Ishikawa (cell line): ENCODE data around the gene IER2.

Experiments used
- CEBPB ChIP-seq: IDR thresholded peaks from 2 replicates; pipeline ENCODE4 v1.6.1; 2012
- CREB1 ChIP-seq: IDR thresholded peaks from 2 replicates; pipeline ENCODE4 v1.6.1; 2012; ENCODE audit warnings: low read depth
- EGR1 ChIP-seq: IDR thresholded peaks from 2 replicates; pipeline ENCODE4 v1.6.1; 2012
- EP300 ChIP-seq: IDR thresholded peaks from 2 replicates; pipeline ENCODE4 v1.6.1; 2012; ENCODE audit warnings: borderline replicate concordance
- FOXM1 ChIP-seq: IDR thresholded peaks from 2 replicates; pipeline ENCODE4 v1.6.1; 2012; ENCODE audit warnings: low read depth, borderline replicate concordance
- MAX ChIP-seq: IDR thresholded peaks from 2 replicates; pipeline ENCODE4 v1.6.1; 2012
- NFIC ChIP-seq: IDR thresholded peaks from 2 replicates; pipeline ENCODE4 v1.6.1; 2012
- RAD21 ChIP-seq: IDR thresholded peaks from 2 replicates; pipeline ENCODE4 v1.6.1; 2012; ENCODE audit warnings: low read depth
- REST ChIP-seq: IDR thresholded peaks from 2 replicates; pipeline ENCODE4 v1.6.1; 2012; ENCODE audit warnings: low read depth, mild to moderate bottlenecking
- TAF1 ChIP-seq: IDR thresholded peaks from 2 replicates; pipeline ENCODE4 v1.6.1; 2012; ENCODE audit warnings: low read depth, mild to moderate bottlenecking
- TCF12 ChIP-seq: IDR thresholded peaks from 2 replicates; pipeline ENCODE4 v1.6.1; 2012; ENCODE audit warnings: low read depth
- TEAD4 ChIP-seq: IDR thresholded peaks from 2 replicates; pipeline ENCODE4 v1.6.1; 2012
- USF1 ChIP-seq: IDR thresholded peaks from 2 replicates; pipeline ENCODE4 v1.6.1; 2012
- YY1 ChIP-seq: IDR thresholded peaks from 2 replicates; pipeline ENCODE4 v1.6.1; 2012; ENCODE audit warnings: low read depth
- ZBTB7A ChIP-seq: IDR thresholded peaks from 2 replicates; pipeline ENCODE4 v1.6.1; 2012; ENCODE audit warnings: low read depth

Gene IER2

GRCh38 chr19:13122275-13122878 lies 27.8 kb upstream of the IER2 start:
- no peak for TF ChIP-seq REST
- TF ChIP-seq EGR1, result no peak
- TF ChIP-seq CEBPB, result no peak
- no peak for TF ChIP-seq YY1
- TF ChIP-seq CREB1, result no peak
- TF ChIP-seq EP300, result no peak
- TF ChIP-seq FOXM1, result no peak

GRCh38 chr19:13122980-13123957 lies 26.9 kb upstream of the IER2 start:
- TF ChIP-seq YY1 (no peak), TCF12 (no peak), NFIC (no peak), MAX (no peak), REST (no peak), CEBPB (no peak), TAF1 (no peak), FOXM1 (no peak), EP300 (no peak), ZBTB7A (no peak), USF1 (no peak), EGR1 (no peak), RAD21 (no peak), TEAD4 (no peak), CREB1 (no peak)

GRCh38 chr19:13127051-13127450 lies 23.2 kb upstream of the IER2 start:
- TF ChIP-seq FOXM1 (no peak), CEBPB (no peak)

GRCh38 chr19:13127811-13128575 lies 22.2 kb upstream of the IER2 start:
- no peak for TF ChIP-seq ZBTB7A
- TF ChIP-seq TAF1, result no peak
- TF ChIP-seq EGR1, result no peak
- no peak for TF ChIP-seq NFIC
- no peak for TF ChIP-seq RAD21
- TF ChIP-seq USF1, result no peak
- no peak for TF ChIP-seq MAX
- TF ChIP-seq TEAD4, result no peak
- no peak for TF ChIP-seq TCF12
- TF ChIP-seq REST, result no peak
- no peak for TF ChIP-seq YY1
- TF ChIP-seq FOXM1, result no peak
- TF ChIP-seq CEBPB, result no peak
- TF ChIP-seq CREB1, result no peak
- TF ChIP-seq EP300, result no peak
